ENCODE data around the gene BCR. TPM values are rescaled to one million over a fixed set of nuclear protein-coding genes. Genes with fewer than 3 reads are reported as not detected.
A peak's percentile ranks its signal among the peaks of the same experiment; 100 is the strongest.

BCR gene
- total and polyA plus RNA-seq, 2 of the 4 experiments (the other 2 are of a cell fraction) = 28.9 to 44.6 TPM

DNA sequence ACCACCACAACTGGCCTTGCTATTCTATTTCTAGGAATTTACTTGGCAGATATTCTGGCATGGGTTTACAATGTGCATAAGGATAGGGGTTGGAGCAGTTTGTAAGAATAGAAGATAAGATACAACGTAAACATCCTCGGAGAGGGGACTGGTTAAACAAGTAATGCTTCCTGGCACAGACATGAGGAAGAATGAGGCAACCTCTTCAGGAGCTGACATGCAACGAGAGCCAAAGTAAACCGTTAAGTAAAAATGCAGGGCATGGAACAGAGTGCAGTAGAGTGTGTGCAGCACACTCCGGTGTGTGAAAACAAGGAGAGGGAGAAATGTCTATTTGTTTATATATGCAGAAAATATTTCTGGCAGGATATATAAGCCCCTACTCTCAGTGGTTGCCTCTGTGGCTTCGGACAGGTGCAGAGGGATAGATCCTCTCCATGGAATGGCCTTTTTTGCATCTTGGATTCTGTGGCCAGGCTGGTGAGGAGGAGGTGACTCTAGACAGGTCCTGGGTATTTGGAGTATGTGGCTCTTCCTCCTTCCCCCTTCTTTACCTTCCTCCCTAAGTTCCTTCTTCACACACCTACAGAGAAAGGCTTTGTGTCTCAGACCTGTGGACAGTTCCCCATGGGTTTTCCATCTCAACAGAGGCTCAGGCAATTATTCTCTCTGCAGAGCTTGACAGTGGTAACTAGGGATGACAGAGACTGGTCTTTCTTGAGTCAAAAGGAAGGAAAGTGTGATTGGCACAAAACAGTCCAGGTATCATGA is 32.5 kb upstream of the BCR start:
- Histone ChIP-seq H3K36me3 (ENCODE audit: control insufficient read depth, insufficient read depth, low read length) (no peaks in the 10 kb centered on the region), H3K56ac (ENCODE audit: extremely low read depth, insufficient read depth, low read length) (no peak overlapping the region), H2AFZ (replicated peaks; ENCODE audit: low read length, poor library complexity) (no peak overlapping the region), H3K4me1 (ENCODE audit: control insufficient read depth, insufficient read depth, low read length) (peaks cover 17% of the 10 kb centered on the region), H3K79me1 (ENCODE audit: low read depth in 1 of 2, low read length in 2 of 2) (peaks cover 0 to 6% of the 10 kb centered on the region in 2 experiments; a peak in 1 of 4 replicates), H3K14ac (replicated peaks; ENCODE audit: low read depth, low read length) (no peak overlapping the region), H3K23ac (ENCODE audit: low read depth, low read length) (no peak overlapping the region), H3K9ac (ENCODE audit: low read depth, low read length) (no peak overlapping the region), H3K9me1 (ENCODE audit: insufficient read depth, low read length) (peaks cover 6% of the 10 kb centered on the region; the same call in 1 of the 2 replicates), H2BK5ac (ENCODE audit: low read depth, low read length, poor library complexity, severe bottlenecking) (no peak overlapping the region), H3K9me3 (ENCODE audit: control insufficient read depth, insufficient read depth, low read length) (no peaks in the 10 kb centered on the region), H3K4me3 (ENCODE audit: insufficient read depth, low read depth, low read length) (no peak overlapping the region), H2BK20ac (ENCODE audit: low read depth, low read length) (no peak overlapping the region), H3K18ac (ENCODE audit: low read depth, low read length) (no peak overlapping the region), H3K27ac (ENCODE audit: insufficient read depth, low read length) (no peak overlapping the region), H4K91ac (ENCODE audit: insufficient read depth, low read depth, low read length) (no peak overlapping the region), H2BK15ac (ENCODE audit: low read depth, low read length) (no peak overlapping the region), H2AK9ac (replicated peaks; ENCODE audit: low read depth, low read length, poor library complexity) (no peak overlapping the region), H4K20me1 (ENCODE audit: insufficient read depth, low read length) (0 out of 2 replicates have a peak, but pooled peaks cover 4% of the 10 kb centered on the region), H4K8ac (ENCODE audit: low read depth in 2 of 2, low read length in 2 of 2) (no peak overlapping the region), H3K27me3 (ENCODE audit: control insufficient read depth, insufficient read depth, low read length) (no peaks in the 10 kb centered on the region), H3K4ac (ENCODE audit: low read depth, low read length) (no peak overlapping the region), H2AK5ac (ENCODE audit: low read depth, low read length) (no peak overlapping the region), H4K5ac (ENCODE audit: low read depth, low read length) (no peak overlapping the region), H2BK120ac (ENCODE audit: low read depth, low read length) (no peak overlapping the region), H3K4me2 (ENCODE audit: low read depth, low read length) (no peak overlapping the region)
- TF ChIP-seq MXI1 (IDR thresholded peaks at IDR 0.05; ENCODE audit: borderline replicate concordance, low read depth, low read length) = peak; percentile 63; the same call in 1 of the 2 replicates
- no peak for TF ChIP-seq RAD21 (IDR thresholded peaks at IDR 0.05; ENCODE audit: low read length)
- TF ChIP-seq CEBPB (IDR thresholded peaks at IDR 0.05; ENCODE audit: low read depth, low read length) = peak; percentile 93
- no peak for TF ChIP-seq POLR2A (IDR thresholded peaks at IDR 0.05; ENCODE audit: low read depth, low read length)
- dilution Hi-C loops (cut with HindIII; ENCODE audit: low sequenced_read_pairs, unreplicated experiment) = no loop called here
- DNase-seq (peak; percentile 90), ATAC-seq (ENCODE audit: low read depth) (peak; percentile 24)
- WGBS, 2 experiments (ENCODE audit: extremely low coverage in 2 of 2, insufficient read length in 1 of 2) = 4% methylated on average over 3 of the region's 6 CpGs; no CpG with 5 or more reads in 1 of the 2 experiments
- CTCF ChIA-PET = no interaction called here
- BruUV-seq (replicated peaks) = no TSS peak
- in situ Hi-C loops (cut with MboI; ENCODE audit: low sequenced_read_pairs) = no loop called here
- POLR2A ChIA-PET (ENCODE audit: unreplicated experiment) = no interaction called here
- intact Hi-C loops (cut with micrococcal nuclease) = no loop called here

Data from IMR-90 (cell line).